Endothelial cell of hepatic sinusoid (primary cell): ENCODE measurements around the gene BRAF.
"Not testable (repeated sequence)": the region's sequence is repeated elsewhere in the genome, so short reads cannot be mapped to it uniquely, and the experiment has no call there.

Experiments used
- in situ Hi-C: cut with HindIII; loops from 2 replicates; pipeline ENCODE4 v1.10.0; 2017; ENCODE audit warnings: low sequenced_read_pairs

Gene BRAF

GRCh38 chr7:140723006-140723405 lies 201.7 kb downstream of the BRAF start:
- in situ Hi-C loops: no loop called here

DNA sequence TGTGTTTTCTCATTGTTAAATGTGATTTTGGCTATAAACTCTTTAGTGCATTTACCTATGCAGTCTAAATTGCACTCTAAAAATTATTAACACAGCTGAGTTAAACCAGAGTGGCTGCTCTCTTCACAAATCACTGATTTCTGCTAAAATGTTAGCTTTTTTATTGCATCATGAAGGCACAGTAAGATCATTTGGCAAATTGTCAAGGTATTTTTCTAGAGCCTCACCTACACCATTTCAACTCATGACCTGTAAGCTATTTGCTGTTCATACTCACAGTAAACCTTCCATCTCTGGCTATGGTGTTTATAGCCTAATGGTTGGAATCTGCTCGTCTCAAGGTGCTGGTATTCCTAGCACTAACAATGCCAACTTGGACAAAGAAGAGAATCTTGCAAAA lies 202.5 kb downstream of the BRAF start:
- in situ Hi-C loops: no loop called here

GRCh38 chr7:140719721-140720120 lies 205.0 kb downstream of the BRAF start:
- in situ Hi-C loops: no loop called here

DNA sequence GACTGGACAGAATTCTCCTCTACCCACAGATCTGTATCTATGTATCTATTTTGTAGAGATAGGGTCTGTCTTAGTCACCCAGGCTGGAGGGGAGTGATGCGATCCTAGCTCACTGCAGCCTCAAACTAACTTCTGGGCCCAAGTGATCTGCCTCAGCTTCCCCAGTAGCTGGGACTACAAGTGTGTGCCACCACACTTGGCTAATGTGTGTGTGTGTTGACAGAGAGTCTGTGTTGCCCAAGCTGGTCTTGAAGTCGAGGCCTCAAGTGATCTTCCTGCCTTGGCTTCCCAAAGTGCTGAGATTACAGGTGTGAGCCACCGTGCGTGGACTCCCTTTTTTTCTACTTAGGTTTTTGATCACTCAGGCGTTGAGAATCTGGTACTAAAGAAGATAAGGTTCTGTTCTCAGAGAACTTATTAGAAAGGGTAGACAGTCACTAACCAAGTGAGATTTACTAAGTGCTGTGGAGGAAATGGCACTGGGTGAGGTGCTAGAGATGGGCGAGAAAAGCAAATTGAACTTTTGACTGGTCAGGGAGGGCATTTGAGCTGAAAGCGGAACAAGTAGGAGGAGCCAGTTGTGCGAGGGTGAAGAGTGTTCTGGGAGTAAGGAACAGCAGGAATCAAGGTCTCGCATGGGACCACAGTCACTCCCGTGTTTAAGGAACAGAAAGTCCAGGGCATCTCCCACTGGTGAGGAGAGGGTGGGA lies 210.2 kb downstream of the BRAF start:
- in situ Hi-C loops: no loop called here

- in situ Hi-C loops: not testable (repeated sequence)
Observed at GRCh38 chr7:140712392-140712791, 212.3 kb downstream of the BRAF start.

- in situ Hi-C loops: loop anchor here (5.0 kb wide), 1 partner anchor 94 kb away; no protein-coding TSS in a partner anchor
Observed at GRCh38 chr7:140708764-140709163, 216.0 kb downstream of the BRAF start.

DNA sequence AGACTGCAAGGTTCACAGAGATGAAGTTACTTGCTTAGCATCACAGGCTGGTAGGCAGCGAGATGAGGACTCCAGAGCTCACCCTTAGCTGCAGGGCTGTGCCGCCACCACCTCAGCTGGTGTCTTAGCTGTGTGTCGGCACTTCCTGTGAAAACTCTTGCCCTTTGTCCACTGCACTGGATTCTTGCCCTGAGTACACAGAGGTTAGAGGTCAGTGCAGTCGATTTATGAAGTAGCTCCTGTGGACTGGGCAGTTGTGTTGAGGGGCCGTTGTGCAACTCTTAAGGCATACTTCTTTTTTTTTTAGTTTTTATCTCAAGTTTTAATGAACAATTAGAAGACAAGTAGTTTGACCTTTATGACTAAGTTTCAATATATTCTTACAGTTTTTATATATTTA lies 217.6 kb downstream of the BRAF start:
- in situ Hi-C loops: loop anchor here (5.0 kb wide), 1 partner anchor 95 kb away; no protein-coding TSS in a partner anchor

- in situ Hi-C loops: no loop called here
Observed at GRCh38 chr7:140704205-140704604, 220.5 kb downstream of the BRAF start.

DNA sequence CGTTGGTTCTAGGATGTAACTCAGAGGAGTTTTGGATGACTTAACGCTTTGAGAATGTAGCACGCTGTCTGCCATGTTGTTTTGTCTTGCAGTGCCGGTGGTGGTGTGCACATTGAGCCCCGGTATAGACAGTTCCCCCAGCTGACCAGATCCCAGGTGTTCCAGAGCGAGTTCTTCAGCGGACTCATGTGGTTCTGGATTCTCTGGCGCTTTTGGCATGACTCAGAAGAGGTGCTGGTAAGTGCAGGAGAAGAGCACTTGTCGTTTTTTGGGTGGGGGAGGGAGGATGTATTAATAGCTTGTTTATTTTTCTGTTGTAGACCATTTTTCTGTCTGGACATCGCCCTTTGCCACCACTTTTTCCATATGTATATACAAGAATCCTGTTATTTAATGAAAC lies 222.0 kb downstream of the BRAF start:
- in situ Hi-C loops: no loop called here

DNA sequence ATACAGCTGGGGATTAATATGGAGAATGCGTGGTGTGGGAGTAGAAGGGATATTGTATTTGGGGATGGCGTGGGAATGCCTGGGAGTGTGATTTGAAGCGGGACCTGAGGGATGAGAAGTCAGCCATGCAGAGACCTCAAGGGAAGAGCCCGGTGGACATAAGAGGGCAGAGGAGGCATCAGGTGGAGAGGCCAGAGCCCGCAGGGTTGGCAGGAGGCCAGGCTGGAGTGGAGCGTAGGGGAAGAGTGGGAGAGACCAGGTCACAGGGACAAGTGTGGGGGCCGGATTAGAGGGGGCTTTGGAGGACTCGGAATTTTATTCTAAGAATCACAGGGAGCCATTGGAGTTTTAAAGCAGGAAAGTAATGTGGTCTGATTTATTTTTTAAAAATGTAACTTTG lies 226.3 kb downstream of the BRAF start:
- in situ Hi-C loops: no loop called here

DNA sequence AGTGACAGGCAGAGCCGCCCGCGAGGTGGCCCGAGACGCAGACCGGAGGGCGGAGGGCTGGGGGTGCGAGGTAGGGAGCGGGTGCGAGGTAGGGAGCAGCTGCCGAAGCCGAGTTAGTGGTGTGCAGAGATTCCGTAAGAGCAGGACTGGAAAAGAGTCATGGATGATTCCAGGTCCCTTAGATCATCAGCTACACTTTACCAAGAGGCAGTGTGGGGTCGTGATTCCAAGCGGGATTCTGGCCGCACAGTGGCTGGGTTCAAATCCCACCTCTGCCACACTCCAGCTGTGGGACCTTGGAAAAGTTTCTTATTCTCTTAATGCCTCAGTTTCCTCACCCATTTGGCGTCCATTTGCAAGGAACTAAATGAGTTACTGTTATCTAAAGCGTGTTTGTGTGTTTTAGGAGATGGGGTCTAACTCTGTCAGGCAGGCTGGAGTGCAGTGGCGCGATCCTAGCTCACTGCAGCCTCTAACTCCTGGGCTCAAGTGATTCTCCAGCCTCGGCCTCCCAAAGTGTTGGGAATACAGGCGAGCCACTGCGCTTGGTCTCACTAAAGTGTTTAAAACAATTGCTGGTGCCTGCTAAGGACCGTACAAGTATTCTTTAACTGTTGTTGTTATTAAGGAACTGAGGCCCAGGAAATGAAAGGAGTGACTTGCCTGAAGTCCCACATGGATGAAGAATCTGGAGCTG lies 227.1 kb downstream of the BRAF start:
- in situ Hi-C loops: no loop called here

GRCh38 chr7:140696680-140697446 lies 227.9 kb downstream of the BRAF start, which contains the start of gene NDUFB2:
Gene NDUFB2 (plus strand): TSS chr7:140696708. CDS start chr7:140696745, 37 bp downstream.
- in situ Hi-C loops: no loop called here

GRCh38 chr7:140696024-140696679 lies 228.6 kb downstream of the BRAF start:
- in situ Hi-C loops: no loop called here

DNA sequence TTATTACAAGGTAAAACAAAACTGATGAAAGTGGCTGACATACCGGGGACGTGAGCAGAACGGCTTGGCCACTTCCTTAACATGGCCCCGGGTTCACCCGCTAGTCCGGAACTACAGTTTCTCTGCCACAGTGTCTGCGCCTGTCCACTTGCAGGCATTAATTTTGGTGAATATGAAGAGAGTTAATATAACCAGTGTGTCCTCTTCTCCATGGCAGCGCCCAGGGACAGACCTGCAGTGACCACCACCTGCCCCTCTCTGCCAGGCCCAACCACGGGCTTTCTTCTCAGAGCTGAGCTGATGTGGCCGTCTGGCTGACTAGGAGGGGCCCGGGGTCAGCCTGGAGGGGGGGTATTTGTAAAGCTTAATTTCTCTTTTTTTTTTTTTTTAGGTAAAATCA lies 229.3 kb downstream of the BRAF start:
- in situ Hi-C loops: no loop called here

DNA sequence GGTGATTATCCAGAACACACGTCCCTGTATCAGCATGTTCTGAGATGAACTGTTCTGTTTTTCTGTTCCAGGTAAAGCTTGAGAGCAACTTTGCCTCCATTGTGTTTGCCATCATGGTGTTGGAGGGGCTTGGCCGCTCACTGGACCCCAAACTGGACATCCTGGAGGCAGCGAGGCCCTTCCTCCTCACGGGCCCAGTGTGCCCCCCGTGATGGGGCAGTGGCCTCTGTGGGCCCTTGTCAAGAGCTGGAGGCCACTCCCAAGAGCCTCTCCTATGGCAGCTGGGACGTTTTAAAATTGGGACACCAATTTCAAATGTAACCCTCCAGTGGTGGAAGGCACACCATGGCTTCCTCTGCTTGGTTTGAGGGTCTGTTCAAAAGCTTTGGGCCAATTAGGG lies 230.1 kb downstream of the BRAF start:
- in situ Hi-C loops: no loop called here

- in situ Hi-C loops: not testable (repeated sequence)
Observed at GRCh38 chr7:140693849-140694248, 230.9 kb downstream of the BRAF start.

GRCh38 chr7:140691376-140692045 lies 233.2 kb downstream of the BRAF start:
- in situ Hi-C loops: no loop called here

- in situ Hi-C loops: no loop called here
Observed at GRCh38 chr7:140689199-140690152, 235.3 kb downstream of the BRAF start.

DNA sequence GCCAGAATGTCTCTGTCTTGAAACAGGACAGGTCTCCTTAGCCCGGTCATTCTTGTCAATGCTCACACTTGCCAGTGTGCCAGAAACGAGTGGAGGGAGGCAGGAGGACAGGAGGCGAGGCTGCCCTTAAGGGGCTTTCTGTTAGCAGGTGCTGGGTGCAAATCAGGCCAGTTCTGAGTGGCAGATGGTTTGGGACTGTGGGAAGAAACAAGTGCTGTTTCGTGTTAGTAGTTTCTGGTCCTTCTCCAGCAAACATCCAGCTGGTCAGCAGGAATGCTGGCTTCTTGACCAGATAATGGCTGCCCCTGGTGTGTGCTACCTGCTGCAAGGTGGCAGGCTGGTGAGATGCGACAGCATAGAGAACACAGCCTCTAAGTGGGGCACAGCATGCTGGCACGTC lies 236.4 kb downstream of the BRAF start:
- in situ Hi-C loops: no loop called here
